GM23338 (cell line): Measurements from ENCODE around the gene SLC5A5.

Experiments
- CTCF ChIP-seq, 2 experiments: fragments of 200-600 bp in 1 of 2; sonication (generic) in 1 of 2; conservative IDR thresholded peaks; 2 replicates each; pipeline versions ENCODE4 v1.5.1 to v1.6.1; 2016 to 2017; ENCODE audit warnings: antibody characterized with exemption in 2 of 2, low read depth in 2 of 2, mild to moderate bottlenecking in 2 of 2, moderate library complexity in 1 of 2
- EZH2 ChIP-seq: fragments of 200-600 bp; sonication (generic); IDR thresholded peaks from one replicate; pipeline ENCODE4 v1.8.0; 2017; ENCODE audit warnings: antibody characterized with exemption, mild to moderate bottlenecking, low read depth; ENCODE audit not compliant: unreplicated experiment
- EZH2phosphoT487 ChIP-seq: fragments of 200-600 bp; sonication (generic); IDR thresholded peaks from one replicate; pipeline ENCODE4 v1.8.1; 2018; ENCODE audit warnings: antibody characterized with exemption; ENCODE audit not compliant: unreplicated experiment
- NANOG ChIP-seq: IDR thresholded peaks from 2 replicates; pipeline ENCODE4 v1.6.1; 2016; ENCODE audit warnings: antibody characterized with exemption, borderline replicate concordance
- POLR2AphosphoS5 ChIP-seq: IDR thresholded peaks from 2 replicates; pipeline ENCODE4 v1.6.1; 2016; ENCODE audit warnings: antibody characterized with exemption, low read depth
- REST ChIP-seq: IDR thresholded peaks from one replicate; pipeline ENCODE4 v1.6.1; 2018; ENCODE audit warnings: antibody characterized with exemption; ENCODE audit not compliant: unreplicated experiment
- TF ChIP-seq, protein P1 (sequence below): fragments of 250-450 bp; sonication (Bioruptor Pico); IDR thresholded peaks from 2 replicates; pipeline ENCODE4 v1.5.0; 2020; ENCODE audit warnings: mild to moderate bottlenecking, moderate library complexity

DNA sequence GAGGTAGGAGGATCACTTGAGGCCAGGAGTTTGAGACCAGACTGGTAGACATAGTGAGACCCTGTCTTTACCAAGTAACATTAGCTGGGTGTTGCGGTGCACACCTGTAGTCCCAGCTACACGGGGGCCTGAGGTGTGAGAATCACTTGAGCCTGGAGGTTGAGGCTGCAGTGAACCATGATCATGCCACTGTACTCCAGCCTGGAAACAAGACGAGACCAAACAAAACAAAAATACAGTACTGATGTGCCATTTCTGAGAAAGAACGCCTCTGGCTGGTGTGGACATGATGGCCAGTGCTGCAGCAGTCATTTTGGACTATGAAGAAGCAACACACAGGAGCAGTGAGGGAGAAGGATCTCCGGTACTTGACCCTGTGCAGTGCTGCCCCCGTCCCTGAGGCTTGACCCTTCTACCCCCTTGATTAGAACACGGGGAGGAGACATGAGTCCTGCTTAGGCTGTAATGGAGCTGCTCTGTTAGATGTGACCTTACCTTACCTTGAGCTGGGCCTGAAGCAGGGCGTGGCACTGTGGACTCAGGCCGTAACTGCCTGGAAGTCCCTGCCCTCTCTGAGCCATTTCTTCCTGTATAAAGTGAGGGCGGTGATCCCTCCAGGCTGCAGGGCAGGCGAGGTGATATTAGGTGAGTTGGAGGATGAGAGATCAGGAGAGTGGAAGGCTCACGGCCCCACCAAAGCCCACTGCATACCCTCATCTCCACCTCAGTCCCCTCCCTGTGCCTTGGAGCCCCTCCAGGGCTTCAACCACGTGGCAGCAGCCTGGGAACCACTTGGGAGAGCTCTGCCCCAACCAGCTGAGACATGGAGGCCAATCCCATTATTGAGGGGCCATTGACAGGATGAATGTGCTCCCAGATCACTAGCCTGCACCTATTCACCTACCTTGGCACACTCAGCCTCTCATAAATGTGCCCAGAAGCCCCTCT is 6.1 kb upstream of the SLC5A5 start:
- TF ChIP-seq REST (no peak), CTCF (conservative IDR thresholded peaks at IDR 0.05; ENCODE audit: low read depth in 2 of 2) (no peak), EZH2phosphoT487 (no peak), NANOG (no peak), POLR2AphosphoS5 (peak; percentile 59), EZH2 (no peak)
- TF ChIP-seq, protein P1, sequence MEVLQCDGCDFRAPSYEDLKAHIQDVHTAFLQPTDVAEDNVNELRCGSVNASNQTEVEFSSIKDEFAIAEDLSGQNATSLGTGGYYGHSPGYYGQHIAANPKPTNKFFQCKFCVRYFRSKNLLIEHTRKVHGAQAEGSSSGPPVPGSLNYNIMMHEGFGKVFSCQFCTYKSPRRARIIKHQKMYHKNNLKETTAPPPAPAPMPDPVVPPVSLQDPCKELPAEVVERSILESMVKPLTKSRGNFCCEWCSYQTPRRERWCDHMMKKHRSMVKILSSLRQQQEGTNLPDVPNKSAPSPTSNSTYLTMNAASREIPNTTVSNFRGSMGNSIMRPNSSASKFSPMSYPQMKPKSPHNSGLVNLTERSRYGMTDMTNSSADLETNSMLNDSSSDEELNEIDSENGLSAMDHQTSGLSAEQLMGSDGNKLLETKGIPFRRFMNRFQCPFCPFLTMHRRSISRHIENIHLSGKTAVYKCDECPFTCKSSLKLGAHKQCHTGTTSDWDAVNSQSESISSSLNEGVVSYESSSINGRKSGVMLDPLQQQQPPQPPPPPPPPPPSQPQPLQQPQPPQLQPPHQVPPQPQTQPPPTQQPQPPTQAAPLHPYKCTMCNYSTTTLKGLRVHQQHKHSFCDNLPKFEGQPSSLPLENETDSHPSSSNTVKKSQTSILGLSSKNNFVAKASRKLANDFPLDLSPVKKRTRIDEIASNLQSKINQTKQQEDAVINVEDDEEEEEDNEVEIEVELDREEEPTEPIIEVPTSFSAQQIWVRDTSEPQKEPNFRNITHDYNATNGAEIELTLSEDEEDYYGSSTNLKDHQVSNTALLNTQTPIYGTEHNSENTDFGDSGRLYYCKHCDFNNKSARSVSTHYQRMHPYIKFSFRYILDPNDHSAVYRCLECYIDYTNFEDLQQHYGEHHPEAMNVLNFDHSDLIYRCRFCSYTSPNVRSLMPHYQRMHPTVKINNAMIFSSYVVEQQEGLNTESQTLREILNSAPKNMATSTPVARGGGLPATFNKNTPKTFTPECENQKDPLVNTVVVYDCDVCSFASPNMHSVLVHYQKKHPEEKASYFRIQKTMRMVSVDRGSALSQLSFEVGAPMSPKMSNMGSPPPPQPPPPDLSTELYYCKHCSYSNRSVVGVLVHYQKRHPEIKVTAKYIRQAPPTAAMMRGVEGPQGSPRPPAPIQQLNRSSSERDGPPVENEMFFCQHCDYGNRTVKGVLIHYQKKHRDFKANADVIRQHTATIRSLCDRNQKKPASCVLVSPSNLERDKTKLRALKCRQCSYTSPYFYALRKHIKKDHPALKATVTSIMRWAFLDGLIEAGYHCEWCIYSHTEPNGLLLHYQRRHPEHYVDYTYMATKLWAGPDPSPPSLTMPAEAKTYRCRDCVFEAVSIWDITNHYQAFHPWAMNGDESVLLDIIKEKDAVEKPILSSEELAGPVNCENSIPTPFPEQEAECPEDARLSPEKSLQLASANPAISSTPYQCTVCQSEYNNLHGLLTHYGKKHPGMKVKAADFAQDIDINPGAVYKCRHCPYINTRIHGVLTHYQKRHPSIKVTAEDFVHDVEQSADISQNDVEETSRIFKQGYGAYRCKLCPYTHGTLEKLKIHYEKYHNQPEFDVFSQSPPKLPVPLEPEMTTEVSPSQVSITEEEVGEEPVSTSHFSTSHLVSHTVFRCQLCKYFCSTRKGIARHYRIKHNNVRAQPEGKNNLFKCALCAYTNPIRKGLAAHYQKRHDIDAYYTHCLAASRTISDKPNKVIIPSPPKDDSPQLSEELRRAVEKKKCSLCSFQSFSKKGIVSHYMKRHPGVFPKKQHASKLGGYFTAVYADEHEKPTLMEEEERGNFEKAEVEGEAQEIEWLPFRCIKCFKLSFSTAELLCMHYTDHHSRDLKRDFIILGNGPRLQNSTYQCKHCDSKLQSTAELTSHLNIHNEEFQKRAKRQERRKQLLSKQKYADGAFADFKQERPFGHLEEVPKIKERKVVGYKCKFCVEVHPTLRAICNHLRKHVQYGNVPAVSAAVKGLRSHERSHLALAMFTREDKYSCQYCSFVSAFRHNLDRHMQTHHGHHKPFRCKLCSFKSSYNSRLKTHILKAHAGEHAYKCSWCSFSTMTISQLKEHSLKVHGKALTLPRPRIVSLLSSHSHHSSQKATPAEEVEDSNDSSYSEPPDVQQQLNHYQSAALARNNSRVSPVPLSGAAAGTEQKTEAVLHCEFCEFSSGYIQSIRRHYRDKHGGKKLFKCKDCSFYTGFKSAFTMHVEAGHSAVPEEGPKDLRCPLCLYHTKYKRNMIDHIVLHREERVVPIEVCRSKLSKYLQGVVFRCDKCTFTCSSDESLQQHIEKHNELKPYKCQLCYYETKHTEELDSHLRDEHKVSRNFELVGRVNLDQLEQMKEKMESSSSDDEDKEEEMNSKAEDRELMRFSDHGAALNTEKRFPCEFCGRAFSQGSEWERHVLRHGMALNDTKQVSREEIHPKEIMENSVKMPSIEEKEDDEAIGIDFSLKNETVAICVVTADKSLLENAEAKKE (CRISPR knock-in tag): no peak
